Stimulated activated CD8-positive, alpha-beta memory T cell treated with anti-CD3 and anti-CD28 coated beads, Interleukin-2, amount 100 ng/mL, for 48 hours (primary cell): ENCODE results near the gene ETHE1.

Experiments used
- DNase-seq, 2 donors: peaks; one replicate each; pipeline ENCODE4 v3.0.0-alpha.2; 2020; ENCODE audit warnings: low read depth in 2 of 2

ETHE1 gene, protein sequence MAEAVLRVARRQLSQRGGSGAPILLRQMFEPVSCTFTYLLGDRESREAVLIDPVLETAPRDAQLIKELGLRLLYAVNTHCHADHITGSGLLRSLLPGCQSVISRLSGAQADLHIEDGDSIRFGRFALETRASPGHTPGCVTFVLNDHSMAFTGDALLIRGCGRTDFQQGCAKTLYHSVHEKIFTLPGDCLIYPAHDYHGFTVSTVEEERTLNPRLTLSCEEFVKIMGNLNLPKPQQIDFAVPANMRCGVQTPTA

GRCh38 chr19:43526884-43527859, at the start of gene ETHE1:
Gene ETHE1, minus strand, starts transcription at chr19:43527201. Its CDS starts 24 bp downstream, at chr19:43527177.
- peak; percentile 76 to 78 for DNase-seq

DNA sequence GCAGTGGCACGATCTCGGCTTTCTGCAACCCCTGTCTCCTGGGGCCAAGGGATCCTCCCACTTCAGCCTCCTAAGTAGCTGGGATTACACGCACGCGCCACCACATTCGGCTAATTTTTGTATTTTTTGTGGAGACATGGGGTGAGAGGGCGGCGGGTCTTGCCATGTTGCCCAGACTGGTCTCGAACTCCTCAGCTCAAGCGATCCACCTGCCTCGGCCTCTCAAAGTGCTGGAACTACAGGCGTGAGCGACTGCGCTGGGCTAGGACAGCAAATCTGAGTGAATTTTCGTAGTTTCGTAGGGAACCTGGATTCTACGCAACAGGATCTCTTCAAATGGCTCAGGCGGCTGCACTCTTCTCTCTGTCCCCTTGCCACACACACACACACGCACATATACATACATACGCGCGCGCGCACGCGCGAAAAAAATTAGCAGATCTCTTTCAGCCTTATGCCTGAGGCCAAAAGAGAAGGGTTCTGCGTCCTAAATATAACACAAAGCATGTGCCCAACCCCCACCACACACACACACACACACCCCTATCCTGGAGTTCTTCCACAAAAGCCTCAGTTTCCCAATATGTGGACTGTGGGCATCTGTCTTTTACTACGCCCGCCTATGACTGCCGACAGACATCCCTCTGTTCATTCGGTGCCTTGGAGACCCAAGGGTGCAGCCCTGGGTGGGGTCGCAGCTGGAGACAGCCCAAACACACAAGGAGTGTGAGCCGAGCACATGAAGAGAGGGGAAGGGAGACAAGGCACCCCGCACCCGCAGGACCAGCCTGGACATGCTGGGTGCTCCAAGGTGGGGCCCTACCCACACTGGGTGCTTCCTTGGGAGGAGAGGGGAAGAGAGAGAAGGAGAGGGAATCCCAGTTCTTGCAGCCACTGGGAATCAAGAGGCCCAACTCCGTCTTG, 49.2 kb upstream of the ETHE1 start:
- no peak for DNase-seq

GRCh38 chr19:43575156-43575950, 48.4 kb upstream of the ETHE1 start, which contains the start of the genes PINLYP and XRCC1:
Gene PINLYP, plus strand, starts transcription at chr19:43575801. Its CDS starts 1,391 bp downstream, at chr19:43577192.
Gene XRCC1, minus strand, starts transcription at chr19:43575527. Its CDS starts 69 bp downstream, at chr19:43575458.
- peak; percentile 91 to 95 for DNase-seq

DNA sequence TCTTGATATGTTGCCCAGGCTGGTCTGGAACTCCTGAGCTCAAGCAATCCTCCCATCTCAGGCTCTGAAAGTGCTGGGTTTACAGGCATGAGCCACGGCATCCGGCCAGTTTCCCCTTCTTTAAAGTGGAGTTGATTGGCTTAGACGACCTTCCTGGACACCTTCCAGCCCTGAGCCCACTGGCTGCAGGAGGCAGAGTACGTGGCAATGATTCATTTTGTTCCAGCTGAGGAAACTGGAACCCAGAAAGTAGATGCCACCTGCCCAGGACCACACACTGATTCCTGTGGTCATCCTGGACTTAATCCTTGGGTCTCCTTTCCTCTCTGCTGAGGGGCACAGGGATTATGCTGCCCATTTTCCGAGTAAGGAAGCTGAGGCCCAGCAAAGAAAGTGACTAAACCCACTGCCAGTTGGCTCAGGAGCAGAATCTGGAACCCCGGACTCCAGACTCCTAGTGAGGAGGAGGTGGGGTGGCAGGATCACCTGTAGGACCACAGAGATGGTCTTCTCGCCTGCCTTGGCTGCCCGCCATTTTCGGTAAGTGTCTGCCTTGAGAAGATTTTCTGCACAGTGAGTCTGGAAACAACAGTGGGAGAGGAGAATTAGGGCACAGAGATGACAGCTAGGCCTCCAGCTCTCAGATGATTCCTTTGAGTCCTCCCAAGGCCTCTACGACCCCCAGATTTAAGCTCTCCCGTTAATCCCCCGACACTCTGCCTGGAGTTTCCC, 47.6 kb upstream of the ETHE1 start:
- DNase-seq, result no peak

DNA sequence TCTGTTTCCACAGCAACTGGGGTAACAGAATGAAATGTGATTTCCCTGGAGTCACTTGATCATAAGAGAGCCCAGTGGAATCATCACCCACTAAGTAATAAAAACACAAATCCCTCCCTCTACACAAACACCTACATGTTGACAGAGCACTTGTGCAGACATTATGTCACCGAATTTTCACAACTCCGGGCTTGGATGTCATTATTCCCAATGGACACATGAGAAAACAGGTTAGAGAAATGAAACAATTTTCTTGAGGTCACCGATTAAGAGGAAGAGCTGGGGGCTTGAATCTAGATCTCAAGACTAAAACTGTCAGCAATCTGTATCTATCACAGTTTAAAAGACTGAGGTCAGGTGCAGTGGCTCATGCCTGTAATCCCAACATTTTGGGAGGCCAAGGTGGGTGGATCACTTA, 45.2 kb upstream of the ETHE1 start:
- DNase-seq, result no peak

GRCh38 chr19:43570174-43570791, 43.3 kb upstream of the ETHE1 start:
- no peak for DNase-seq

- DNase-seq, result no peak
These were observed 42.7 kb upstream of the ETHE1 start for GRCh38 chr19:43569657-43570056.

- DNase-seq, result no peak
These were observed 37.8 kb upstream of the ETHE1 start for GRCh38 chr19:43564800-43565199.

GRCh38 chr19:43563816-43564457, 36.9 kb upstream of the ETHE1 start:
- DNase-seq, result no peak

DNA sequence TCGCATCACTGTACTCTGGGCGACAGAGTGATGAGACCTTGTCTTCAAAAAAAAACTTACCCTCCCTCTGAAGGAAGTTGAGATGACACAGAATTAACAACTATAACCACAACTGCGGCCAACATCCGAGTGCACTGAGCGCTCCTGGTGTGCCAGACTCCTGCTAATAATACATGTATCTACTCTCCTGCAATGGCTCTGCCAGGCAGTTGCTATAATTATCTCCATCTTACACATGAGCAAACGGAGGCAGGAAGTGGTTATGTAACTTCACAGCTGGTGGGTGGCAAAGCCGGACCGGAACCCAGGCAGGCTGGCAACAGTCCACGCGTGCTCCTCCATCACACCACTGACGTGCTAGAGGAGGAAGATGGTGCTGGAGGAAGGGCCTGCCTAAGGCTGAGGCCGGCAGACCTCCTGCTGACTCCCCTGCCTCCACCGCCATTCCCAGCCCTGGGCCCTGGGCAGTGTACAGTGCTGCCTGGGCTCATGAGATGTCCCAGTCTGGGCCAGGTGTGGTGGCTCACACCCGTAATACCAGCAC, 35.8 kb upstream of the ETHE1 start:
- DNase-seq, result peak; percentile 44 to 46

DNA sequence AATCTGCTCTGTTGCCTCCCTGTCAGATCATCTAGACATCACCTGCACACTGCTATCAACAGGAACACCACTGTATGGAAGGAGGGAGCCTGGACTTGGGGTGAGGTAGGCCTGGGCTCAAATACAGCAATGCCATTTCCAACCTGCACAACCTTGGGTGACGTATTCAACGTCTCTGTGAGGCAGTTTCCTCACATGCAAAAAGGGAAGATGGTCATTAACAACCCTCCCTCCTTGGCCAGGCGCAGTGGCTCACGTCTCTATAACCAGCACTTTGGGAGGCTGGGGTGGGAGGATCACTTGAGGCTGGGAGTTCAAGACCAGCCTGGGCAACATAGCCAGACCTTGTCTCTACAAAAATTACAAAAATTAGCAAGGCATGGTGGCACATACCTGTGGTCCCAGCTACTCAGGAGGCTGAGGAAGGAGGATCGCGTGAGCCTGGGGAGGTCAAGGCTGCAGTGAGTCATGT, 35.3 kb upstream of the ETHE1 start:
- no peak for DNase-seq

- DNase-seq, result no peak
These were observed 34.4 kb upstream of the ETHE1 start for GRCh38 chr19:43561139-43561970.

DNA sequence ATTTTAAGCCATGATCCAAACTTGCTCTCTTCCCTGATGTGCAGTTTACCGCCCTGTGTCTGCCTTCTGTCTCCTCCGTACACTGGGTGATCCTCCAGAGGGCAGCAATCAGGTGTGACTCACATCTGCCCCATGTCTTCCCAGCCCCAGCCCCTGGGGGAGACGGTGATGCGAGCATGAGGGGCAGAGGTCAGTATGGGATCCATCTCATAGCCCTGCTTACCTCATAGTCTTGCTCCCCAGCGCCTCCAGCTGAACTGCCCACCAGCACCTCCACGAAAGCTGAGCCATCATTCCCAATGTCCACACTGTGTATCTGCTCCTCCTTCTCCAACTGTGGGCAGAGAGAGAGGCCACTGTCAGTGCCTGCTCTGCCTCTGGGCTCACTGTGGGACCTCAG, 33.7 kb upstream of the ETHE1 start:
- no peak for DNase-seq

DNA sequence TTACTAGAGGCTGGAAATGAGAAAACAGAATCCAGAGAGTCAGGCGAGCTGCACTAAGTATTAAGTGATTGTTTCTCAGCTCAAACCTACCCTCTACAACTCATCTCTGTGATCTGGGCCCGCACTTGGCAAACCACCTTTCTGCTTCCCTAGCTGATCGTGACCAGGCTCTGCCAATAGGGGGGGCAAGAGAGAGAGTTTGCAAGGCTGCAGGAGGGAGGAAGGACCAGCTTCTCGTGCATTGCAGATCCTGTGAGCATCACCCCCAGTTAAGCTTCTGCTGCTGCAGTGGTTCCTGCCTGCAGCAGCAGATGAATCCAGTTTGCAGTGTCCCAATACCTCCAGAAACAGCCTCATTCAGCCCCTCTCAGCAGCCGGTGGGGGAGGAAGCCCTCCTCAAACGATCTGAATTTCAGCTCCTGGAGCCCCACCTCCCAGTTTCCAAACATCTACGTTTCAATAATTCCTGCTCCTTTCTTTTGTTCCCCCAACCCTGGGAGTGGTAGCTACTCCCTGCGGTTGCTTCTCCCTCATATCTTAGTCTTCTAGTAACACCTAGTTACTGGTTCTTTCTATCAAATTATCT, 28.3 kb upstream of the ETHE1 start:
- peak; percentile 61 to 73 for DNase-seq

- no peak for DNase-seq
These were observed 27.4 kb upstream of the ETHE1 start for GRCh38 chr19:43554317-43554895.

DNA sequence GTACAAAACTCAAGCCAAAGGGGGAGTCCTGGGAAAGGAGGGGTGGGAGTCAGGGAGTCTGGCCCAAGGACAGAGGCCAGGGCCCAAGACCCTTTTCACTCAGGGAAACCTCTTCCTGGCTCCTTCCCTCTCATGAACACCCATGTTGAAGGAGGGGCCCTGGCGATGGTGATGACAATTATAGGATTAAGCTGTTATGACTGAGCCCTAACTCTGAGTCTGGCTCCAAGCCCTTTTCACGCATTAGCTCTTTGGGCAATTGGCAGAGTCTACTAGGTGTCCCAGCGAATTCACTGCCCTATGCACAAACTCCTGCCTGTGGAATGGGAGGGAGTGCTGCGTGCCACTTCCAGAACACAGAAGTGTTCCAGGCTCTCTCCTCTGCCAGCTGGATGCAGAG, 26.7 kb upstream of the ETHE1 start:
- DNase-seq, result no peak

DNA sequence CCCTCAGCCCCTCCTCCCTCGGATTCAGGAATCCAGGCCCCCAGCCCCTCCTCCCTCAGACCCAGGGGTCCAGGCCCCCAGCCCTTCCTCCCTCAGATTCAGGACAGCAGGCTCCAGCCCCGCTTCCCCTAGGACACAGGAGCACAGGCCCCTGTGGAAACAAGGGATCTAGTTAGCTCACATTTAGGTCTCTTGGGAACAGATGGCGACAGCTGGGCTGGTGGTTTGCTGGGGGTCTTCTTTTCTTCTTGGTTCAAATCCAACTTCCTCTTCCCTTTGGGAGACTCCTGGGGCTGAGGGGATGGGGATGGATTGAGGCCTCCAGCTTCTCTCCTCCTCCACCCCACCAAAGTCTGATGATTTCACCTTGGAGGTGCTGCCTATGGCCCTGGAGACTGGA, 25.6 kb upstream of the ETHE1 start:
- no peak for DNase-seq
